ENCODE data around the gene TH. TPM values are rescaled to one million over a fixed set of nuclear protein-coding genes. Genes with fewer than 3 reads are reported as not detected.

The TH gene
- total and polyA plus RNA-seq, 2 of the 8 experiments (the other 6 are each of a cell fraction or from before 2014, with no cell fraction given): 0.09 TPM; not detected in 1

- POLR2A ChIA-PET (ENCODE audit: partially characterized antibody): no interaction called here
- no peak overlapping the region for H3K14ac ChIP-seq (ENCODE audit: insufficient read length)
- no peak overlapping the region for H3K27ac ChIP-seq (ENCODE audit: low read depth, low read length)
- H3K27me3 ChIP-seq (replicated peaks in 1 of 4; ENCODE audit: control insufficient read depth in 3 of 4, extremely low read depth in 1 of 4, insufficient read depth in 3 of 4, low read length in 3 of 4): peaks cover 0 to 14% (median 0%) of the 10 kb centered on the region in 4 experiments; a peak in 3 of 7 replicates
- H3K18ac ChIP-seq (ENCODE audit: extremely low read depth, low read length): no peak overlapping the region
- H3K79me2 ChIP-seq (ENCODE audit: control insufficient read depth in 1 of 2, insufficient read depth in 2 of 2, low read length in 2 of 2): no peaks in the 10 kb centered on the region
- no peak overlapping the region for H3K4ac ChIP-seq (replicated peaks; ENCODE audit: insufficient read length, low read depth, low read length)
- no peak overlapping the region for H4K8ac ChIP-seq (ENCODE audit: extremely low read depth, insufficient read depth, low read length)
- no peaks in the 10 kb centered on the region for H3K9me3 ChIP-seq (ENCODE audit: insufficient read depth in 2 of 2, low read depth in 1 of 2, low read length in 1 of 2)
- no peak overlapping the region for H3K56ac ChIP-seq (replicated peaks; ENCODE audit: insufficient read length, low read depth, low read length)
- H4K20me1 ChIP-seq (replicated peaks in 1 of 2; ENCODE audit: control insufficient read depth in 1 of 2, insufficient read depth in 2 of 2, low read length in 2 of 2): peaks cover 0 to 3% of the 10 kb centered on the region in 2 experiments
- CTCF ChIA-PET (ENCODE audit: partially characterized antibody): interaction anchor here (0.6 to 20.6 kb wide), 12 partner anchors 10 to 767 kb away, joined by 3 to 416 read pairs (median 6); partner anchors contain the start of genes INS and MRPL23
- H3K23ac ChIP-seq (ENCODE audit: insufficient read length): no peak overlapping the region
- H3K4me1 ChIP-seq (replicated peaks in 1 of 4; ENCODE audit: control insufficient read depth in 3 of 4, insufficient read depth in 4 of 4, low read length in 3 of 4): peaks cover 0 to 3% (median 0%) of the 10 kb centered on the region in 4 experiments; a peak in 1 of 7 replicates
- H2BK15ac ChIP-seq (ENCODE audit: low read length): no peak overlapping the region
- H4K91ac ChIP-seq (replicated peaks; ENCODE audit: insufficient read length, low read length): no peak overlapping the region
- no peak overlapping the region for H3K4me2 ChIP-seq (ENCODE audit: insufficient read depth in 1 of 2, low read depth in 2 of 2, low read length in 2 of 2)
- H2BK120ac ChIP-seq (replicated peaks; ENCODE audit: low read depth, low read length): no peak overlapping the region
- 94% methylated on average over 8 of the region's 12 CpGs; no CpG with 5 or more reads in 1 of the 2 experiments for WGBS, 2 experiments (ENCODE audit: extremely low coverage in 1 of 2, insufficient coverage in 1 of 2, insufficient read length in 1 of 2, insufficient replicate concordance in 2 of 2, low coverage in 1 of 2, low lambda C conversion rate in 2 of 2, missing lambda C conversion rate in 1 of 2)
- no peak overlapping the region for H2BK12ac ChIP-seq (ENCODE audit: low read depth, low read length)
- no peaks in the 10 kb centered on the region for H3K23me2 ChIP-seq (ENCODE audit: low read depth, low read length)
- H3K36me3 ChIP-seq (ENCODE audit: control insufficient read depth in 2 of 4, insufficient read depth in 4 of 4, low read length in 3 of 4): no peaks in the 10 kb centered on the region
- FAIRE-seq (no peak), DNase-seq (ENCODE audit: low read depth in 1 of 2, low spot score in 2 of 2) (no peak)
- no peak overlapping the region for H2BK5ac ChIP-seq (ENCODE audit: low read depth, low read length)
- H3K4me3 ChIP-seq (ENCODE audit: extremely low read depth in 1 of 4, insufficient read depth in 2 of 4, low read depth in 3 of 4, low read length in 4 of 4): no peak overlapping the region
- H2AK5ac ChIP-seq (ENCODE audit: low read depth, low read length): no peak overlapping the region
- no peak overlapping the region for H3K9ac ChIP-seq (replicated peaks in 1 of 4; ENCODE audit: extremely low read depth in 1 of 4, low read depth in 3 of 4, low read length in 3 of 4)
- no peaks in the 10 kb centered on the region for H3K79me1 ChIP-seq (ENCODE audit: low read depth, low read length)
- no peak overlapping the region for H4K5ac ChIP-seq (ENCODE audit: insufficient read length, low read depth, low read length)
- no peak overlapping the region for H2BK20ac ChIP-seq (ENCODE audit: low read length)
- no peak overlapping the region for H2AFZ ChIP-seq (ENCODE audit: low read length)
- no peak for TF ChIP-seq CTBP2 (IDR thresholded peaks at IDR 0.05; ENCODE audit: borderline replicate concordance, insufficient read depth, insufficient read length, low read length)
- no peak for TF ChIP-seq RFX5 (IDR thresholded peaks at IDR 0.05; ENCODE audit: borderline replicate concordance, low read depth, low read length)
- no peak for TF ChIP-seq GABPA (IDR thresholded peaks at IDR 0.05; ENCODE audit: borderline replicate concordance, insufficient read depth, low read length)
- no peak for TF ChIP-seq ATF3 (IDR thresholded peaks at IDR 0.05; ENCODE audit: insufficient read depth, low read depth, low read length)
- no peak for TF ChIP-seq SAP30 (IDR thresholded peaks at IDR 0.05; ENCODE audit: insufficient read depth, insufficient replicate concordance, low read length)
- TF ChIP-seq CEBPB (IDR thresholded peaks at IDR 0.05; ENCODE audit: low read depth, low read length): no peak
- TF ChIP-seq BACH1 (IDR thresholded peaks at IDR 0.05; ENCODE audit: low read length): no peak
- no peak for TF ChIP-seq MAFK (IDR thresholded peaks at IDR 0.05; ENCODE audit: low read depth, low read length)
- TF ChIP-seq JUND (IDR thresholded peaks at IDR 0.05; ENCODE audit: low read length): no peak
- no peak for TF ChIP-seq KDM1A (IDR thresholded peaks at IDR 0.05; ENCODE audit: borderline replicate concordance, low read length)
- no peak for TF ChIP-seq SUZ12 (IDR thresholded peaks at IDR 0.05; ENCODE audit: low read length)
- TF ChIP-seq POLR2A (IDR thresholded peaks at IDR 0.05; ENCODE audit: control extremely low read depth in 1 of 2, low read depth in 2 of 2, low read length in 2 of 2): no peak
- no peak for TF ChIP-seq CREB1 (IDR thresholded peaks at IDR 0.05)
These were observed 8.1 kb downstream of the TH start for GRCh38 chr11:2163428-2163978.
